K562 (cell line): ENCODE results near the gene ARHGEF25. TPM values are rescaled to one million over a fixed set of nuclear protein-coding genes. Genes with fewer than 3 reads are reported as not detected.

Experiments used
- ATAC-seq: fragments of 200-7000 bp; cut with Tn5 transposase; 3 replicates; pipeline ENCODE4 v1.9.1; 2020; ENCODE audit warnings: moderate library complexity
- BruUV-seq: library from RNA; stranded (reverse); fragments of 400-500 nt; replicated peaks from 2 replicates; lab custom pipeline; 2021; lab: Mats Ljungman, UMichigan
- CTCF ChIA-PET: fragments of 300-600 bp; formaldehyde crosslinking; extraction: SDS; loops from one replicate; lab custom pipeline; 2021; ENCODE audit warnings: low intra/inter-chr PET ratio; lab: Yijun Ruan, JAX
- POLR2A ChIA-PET: fragments of 300-600, 350-650 bp; sonication (Branson Sonifier 250); formaldehyde crosslinking; extraction: SDS; loops from one replicate; lab custom pipeline; 2021; ENCODE audit warnings: antibody characterized with exemption, inconsistent platforms; lab: Yijun Ruan, JAX
- DNase-seq, 4 experiments: peaks; one replicate each; pipeline versions ENCODE4 v3.0.0 to v3.0.0-alpha.2; 2011 to 2018; ENCODE audit warnings: low spot score in 3 of 4, mixed read lengths in 3 of 4; ENCODE audit errors: extremely low read depth in 1 of 4
- FAIRE-seq: peaks from 2 replicates; lab custom pipeline; 2011; peaks lifted over from hg19 to GRCh38; lab: Jason Lieb, UNC
- H2AFZ ChIP-seq: 2 replicates; pipeline ENCODE4 v1.6.0; 2011; ENCODE audit warnings: low read depth, low read length, control low read depth, inconsistent platforms
- H3K27ac ChIP-seq: fragments of 200-600 bp; 3 replicates; pipeline ENCODE4 v1.8.0; 2011; ENCODE audit warnings: low read depth, mild to moderate bottlenecking, control low read depth, inconsistent platforms, low read length, moderate library complexity, mixed read lengths; ENCODE audit errors: extremely low read depth
- H3K27me3 ChIP-seq, 2 experiments: fragments of 300-600 bp in 1 of 2; 2 replicates in 1 of 2; 3 replicates in 1 of 2; pipeline versions ENCODE4 v1.6.0 to v1.8.0; 2011; ENCODE audit warnings: inconsistent platforms in 2 of 2, low read length in 2 of 2, mild to moderate bottlenecking in 1 of 2, mixed read lengths in 1 of 2, moderate library complexity in 1 of 2; ENCODE audit not compliant: control insufficient read depth in 2 of 2, insufficient read depth in 2 of 2
- H3K36me3 ChIP-seq: fragments of 300-600 bp; 3 replicates; pipeline ENCODE4 v1.8.0; 2011; ENCODE audit warnings: mild to moderate bottlenecking, low read length, inconsistent platforms; ENCODE audit not compliant: control insufficient read depth, insufficient read depth
- H3K4me1 ChIP-seq, 2 experiments: fragments of 200-600 bp in 1 of 2; replicated peaks in 1 of 2; 2 replicates in 1 of 2; 3 replicates in 1 of 2; pipeline versions ENCODE4 v1.5.1 to v1.8.0; 2011; ENCODE audit warnings: inconsistent platforms in 2 of 2, low read length in 2 of 2, mild to moderate bottlenecking in 1 of 2, mixed read lengths in 1 of 2, moderate library complexity in 1 of 2; ENCODE audit not compliant: control insufficient read depth in 2 of 2, insufficient read depth in 2 of 2
- H3K4me2 ChIP-seq: 2 replicates; pipeline ENCODE4 v1.6.1; 2011; ENCODE audit warnings: low read length, control low read depth, inconsistent platforms, mixed read lengths; ENCODE audit not compliant: insufficient read depth
- H3K4me3 ChIP-seq: fragments of 200-600 bp; sonication (generic), shearing (Covaris generic); 2 replicates; pipeline ENCODE4 v1.5.1; 2016; ENCODE audit warnings: control low read depth, inconsistent platforms
- H3K79me2 ChIP-seq: fragments of 200-600 bp; 3 replicates; pipeline ENCODE4 v1.8.0; 2011; ENCODE audit warnings: low read length, inconsistent platforms; ENCODE audit not compliant: control insufficient read depth, insufficient read depth
- H3K9ac ChIP-seq, 2 experiments: 2 replicates each; pipeline versions ENCODE4 v1.6.0 to v1.6.1; 2011; ENCODE audit warnings: low read depth in 2 of 2, low read length in 2 of 2, control low read depth in 1 of 2, inconsistent platforms in 1 of 2, mild to moderate bottlenecking in 1 of 2, mixed read lengths in 1 of 2; ENCODE audit not compliant: insufficient read depth in 1 of 2
- H3K9me1 ChIP-seq: one replicate; pipeline ENCODE4 v1.6.0; 2011; ENCODE audit warnings: inconsistent platforms, mild to moderate bottlenecking, low read length, moderate library complexity; ENCODE audit not compliant: control insufficient read depth, insufficient read depth
- H3K9me3 ChIP-seq: replicated peaks from 2 replicates; pipeline ENCODE4 v1.5.1; 2011; ENCODE audit warnings: low read depth, low read length, inconsistent platforms; ENCODE audit not compliant: control insufficient read depth, insufficient read depth
- H4K20me1 ChIP-seq: replicated peaks from 2 replicates; pipeline ENCODE4 v1.6.1; 2011; ENCODE audit warnings: low read length, inconsistent platforms, mixed read lengths; ENCODE audit not compliant: control insufficient read depth, insufficient read depth
- ASH1L ChIP-seq: fragments of 450-650 bp; IDR thresholded peaks from 2 replicates; pipeline ENCODE4 v1.6.1; 2018; ENCODE audit warnings: borderline replicate concordance, mild to moderate bottlenecking, low read depth; ENCODE audit not compliant: partially characterized antibody
- C11orf30 ChIP-seq: fragments of 450-650 bp; IDR thresholded peaks from 2 replicates; pipeline ENCODE4 v1.6.1; 2016; ENCODE audit warnings: low read depth, mild to moderate bottlenecking
- EWSR1 ChIP-seq: fragments of 450-650 bp; IDR thresholded peaks from 2 replicates; pipeline ENCODE4 v1.6.1; 2018; ENCODE audit warnings: borderline replicate concordance, mild to moderate bottlenecking, low read depth, moderate library complexity; ENCODE audit not compliant: partially characterized antibody
- FOXP1 ChIP-seq: sonication (generic); formaldehyde crosslinking; IDR thresholded peaks from 2 replicates; pipeline ENCODE4 v1.8.0; 2022; ENCODE audit warnings: mild to moderate bottlenecking, missing genetic modification reagents
- GABPB1 ChIP-seq: sonication (generic); formaldehyde crosslinking; IDR thresholded peaks from 2 replicates; pipeline ENCODE4 v1.8.0; 2022; ENCODE audit warnings: mild to moderate bottlenecking, missing genetic modification reagents
- HDAC2 ChIP-seq: fragments of 450-650 bp; IDR thresholded peaks from 2 replicates; pipeline ENCODE4 v1.6.1; 2016; ENCODE audit warnings: mild to moderate bottlenecking
- L3MBTL2 ChIP-seq: fragments of 450-650 bp; IDR thresholded peaks from 2 replicates; pipeline ENCODE4 v1.6.1; 2016; ENCODE audit warnings: mild to moderate bottlenecking, moderate library complexity
- SREBF2 ChIP-seq: sonication (generic); formaldehyde crosslinking; IDR thresholded peaks from 2 replicates; pipeline ENCODE4 v1.4.0; 2020; ENCODE audit warnings: mild to moderate bottlenecking, missing genetic modification reagents
- ZNF124 ChIP-seq: sonication (generic); formaldehyde crosslinking; IDR thresholded peaks from 2 replicates; pipeline ENCODE4 v1.8.1; 2022; ENCODE audit warnings: missing genetic modification reagents
- ZNF764 ChIP-seq: fragments of 250-450 bp; sonication (Bioruptor Pico); IDR thresholded peaks from 2 replicates; pipeline ENCODE4 v1.4.0; 2020; ENCODE audit warnings: low read depth, mild to moderate bottlenecking, moderate library complexity
- WGBS: fragments of 100-300 bp; shearing (Covaris generic); methylation state at CpG from one replicate; pipeline ENCODE4 v1.1.6; 2016; ENCODE audit warnings: low coverage, mixed read lengths; ENCODE audit not compliant: insufficient coverage; ENCODE audit errors: missing lambda C conversion rate; 5-methylcytosine and 5-hydroxymethylcytosine counted together
- in situ Hi-C: fragments of 300-500 bp; cut with MboI; formaldehyde crosslinking; loops from 4 replicates; pipeline ENCODE4 v1.15.0; 2018; ENCODE audit warnings: inconsistent platforms, mixed read lengths
- intact Hi-C: fragments of 100-400 bp; cut with micrococcal nuclease; formaldehyde crosslinking; loops from 2 replicates; pipeline ENCODE4 v1.14.2; 2022
- polyA plus RNA-seq, 8 experiments: library from polyadenylated mRNA; depleted of rRNA in 4 of 8; stranded (reverse) in 5 of 8; unstranded in 3 of 8; fragments of >200 nt; fragmentation: Nextera tagmentation in 2 of 8; fragmentation: Illumina TruSeq in 1 of 8; extraction: Ambion mirVana in 2 of 8; extraction: Trizol in 1 of 8; gene quantifications; 2 replicates each; pipeline versions ENCODE4 v1.2.1 to v1.2.3, GENCODE V29; 2011 to 2014; ENCODE audit warnings: inconsistent platforms in 1 of 8, missing spikeins in 1 of 8
- total RNA-seq, 7 experiments: library from RNA; depleted of rRNA in 6 of 7; stranded (reverse); fragments of >200 nt in 6 of 7; fragmentation: Illumina TruSeq in 2 of 7; extraction: Trizol in 2 of 7; gene quantifications; 2 replicates each; pipeline versions ENCODE4 v1.2.1 to v1.2.3, GENCODE V29; 2011 to 2021; ENCODE audit warnings: low replicate concordance in 1 of 7
- TF ChIP-seq, protein P1 (sequence below): sonication (generic); formaldehyde crosslinking; IDR thresholded peaks from 2 replicates; pipeline ENCODE4 v1.5.0; 2020; ENCODE audit warnings: missing genetic modification reagents

ARHGEF25 gene
- total and polyA plus RNA-seq, 9 of the 15 experiments (the other 6 are each of a cell fraction or from before 2014, with no cell fraction given): 0.13 to 17.3 (median 11.6) TPM

DNA sequence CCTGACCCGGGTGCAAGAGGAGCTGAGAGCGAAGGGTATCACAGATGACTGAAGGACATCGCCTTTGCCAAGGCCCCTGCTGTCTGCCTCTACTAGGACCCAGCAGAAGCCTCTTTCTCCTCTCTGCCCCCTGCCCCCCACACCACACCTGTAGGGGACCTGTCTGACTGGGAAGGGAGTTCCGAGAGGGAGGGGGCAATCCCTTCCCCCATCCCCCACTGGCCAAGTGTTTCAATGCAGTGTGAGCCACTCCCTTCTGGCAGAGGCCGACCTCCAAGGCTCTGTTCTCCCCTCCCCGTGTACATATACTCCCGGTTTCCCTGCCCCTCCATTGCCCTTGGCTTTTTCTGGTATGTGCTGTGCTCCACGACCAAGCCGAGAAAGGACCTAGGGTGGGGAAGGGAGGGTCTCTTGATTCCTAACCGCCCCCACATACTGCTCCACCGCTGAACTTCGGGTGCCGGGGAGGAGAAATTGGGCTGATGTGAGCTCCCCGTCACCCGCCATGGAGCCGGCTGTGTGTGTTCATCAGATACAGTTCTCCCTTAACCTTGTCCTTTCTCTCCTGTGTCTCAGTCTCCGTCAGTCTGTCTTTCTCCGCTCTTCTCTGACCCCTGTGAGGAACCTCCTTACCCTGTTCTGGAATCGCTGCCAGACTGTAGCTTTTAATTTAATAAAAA, 2.0 kb upstream of the ARHGEF25 start (continued):
- TF ChIP-seq C11orf30: no peak

DNA sequence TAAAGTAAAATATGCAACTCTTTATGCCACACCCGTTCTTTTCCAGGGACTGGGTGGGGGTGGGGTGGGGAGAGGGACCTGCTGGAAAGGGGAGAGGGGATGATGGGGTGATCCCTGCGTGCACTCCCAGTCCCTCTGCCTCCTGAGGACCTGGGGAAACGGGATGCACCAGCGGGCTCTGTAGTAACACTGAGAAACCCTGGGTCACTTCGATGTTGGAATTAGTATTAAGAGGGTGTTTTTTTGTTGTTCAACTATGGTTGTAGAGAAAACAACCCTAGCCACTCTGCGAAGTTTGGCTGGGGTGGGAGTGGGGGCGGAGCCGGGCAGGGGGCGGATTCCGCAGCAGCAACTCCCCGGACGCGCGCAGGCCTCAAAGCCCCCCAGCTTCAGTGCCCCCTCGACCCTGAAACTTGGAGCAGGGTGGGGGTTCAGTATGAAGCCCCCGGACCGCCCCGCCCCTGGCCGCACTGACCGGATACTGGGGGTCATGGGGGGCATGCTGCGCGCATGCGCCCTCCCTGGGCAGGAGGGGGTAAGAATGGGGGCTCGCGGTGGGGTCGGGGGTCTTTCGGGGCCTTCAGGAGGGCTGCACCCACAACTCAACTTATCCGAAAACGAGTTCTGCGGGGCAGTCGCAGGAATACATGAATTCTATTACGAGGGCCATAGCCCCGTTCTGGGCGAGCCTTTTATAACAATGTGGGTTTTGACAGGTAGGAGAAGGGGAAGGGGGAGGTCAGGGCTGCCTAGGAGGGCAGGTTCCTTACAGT, 1.3 kb upstream of the ARHGEF25 start:
- WGBS: 70% methylated on average over 20 of the region's 34 CpGs
- FAIRE-seq: no peak
- no peak overlapping the region; the same call in 1 of the 2 replicates for H3K4me2 ChIP-seq

More for the DNA sequence above, 1.3 kb upstream of the ARHGEF25 start:
- Histone ChIP-seq H3K9ac (peak overlapping the region; percentile 61 to 91; a peak in 3 of 4 replicates), H3K4me3 (no peak overlapping the region), H2AFZ (peak overlapping the region; percentile 97), H3K4me1 (peaks cover 54 to 65% of the 10 kb centered on the region in 2 experiments), H3K36me3 (peaks cover under 1% of the 10 kb centered on the region; the same call in 1 of the 3 replicates), H3K27ac (peak overlapping the region; percentile 56; the same call in 1 of the 3 replicates)
- intact Hi-C loops: no loop called here
- no peak for TF ChIP-seq ZNF124
- TF ChIP-seq L3MBTL2: no peak
- no peak for TF ChIP-seq SREBF2 (CRISPR knock-in tag)
- TF ChIP-seq ZNF764 (CRISPR knock-in tag): no peak
- TF ChIP-seq, protein P1, sequence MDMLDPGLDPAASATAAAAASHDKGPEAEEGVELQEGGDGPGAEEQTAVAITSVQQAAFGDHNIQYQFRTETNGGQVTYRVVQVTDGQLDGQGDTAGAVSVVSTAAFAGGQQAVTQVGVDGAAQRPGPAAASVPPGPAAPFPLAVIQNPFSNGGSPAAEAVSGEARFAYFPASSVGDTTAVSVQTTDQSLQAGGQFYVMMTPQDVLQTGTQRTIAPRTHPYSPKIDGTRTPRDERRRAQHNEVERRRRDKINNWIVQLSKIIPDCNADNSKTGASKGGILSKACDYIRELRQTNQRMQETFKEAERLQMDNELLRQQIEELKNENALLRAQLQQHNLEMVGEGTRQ: no peak
- TF ChIP-seq ASH1L: no peak
- TF ChIP-seq FOXP1 (CRISPR knock-in tag): no peak
- no peak for TF ChIP-seq GABPB1
- TF ChIP-seq EWSR1: no peak
- TF ChIP-seq HDAC2: no peak
- TF ChIP-seq, all 486 proteins: peak for 0
- Histone ChIP-seq H3K9me3 (no peaks in the 10 kb centered on the region), H3K9me1 (peaks cover 4% of the 10 kb centered on the region), H4K20me1 (no peaks in the 10 kb centered on the region), H3K79me2 (peaks cover 2% of the 10 kb centered on the region; the same call in 2 of the 3 replicates), H3K27me3 (no peaks in the 10 kb centered on the region)
- CTCF ChIA-PET: no interaction called here
- BruUV-seq: no TSS peak
- POLR2A ChIA-PET: interaction anchor here (0.7 to 1.2 kb wide), 4 partner anchors 10 to 63 kb away, joined by 3 to 6 read pairs (median 4); no protein-coding TSS in a partner anchor
- DNase-seq (no peak), ATAC-seq (no peak)
- in situ Hi-C loops: no loop called here
